GM12875 (cell line): Measurements from ENCODE around the gene MCM9.
"Not testable (repeated sequence)": the region's sequence is repeated elsewhere in the genome, so short reads cannot be mapped to it uniquely, and the experiment has no call there.

Experiments
- H3K4me3 ChIP-seq: one replicate; pipeline ENCODE4 v1.5.1; 2011; ENCODE audit warnings: low read depth, low read length, control low read depth
- CTCF ChIP-seq: IDR thresholded peaks from 2 replicates; pipeline ENCODE4 v1.5.1; 2011; ENCODE audit warnings: low read depth, mild to moderate bottlenecking, control low read depth, inconsistent platforms, low read length, moderate library complexity, borderline replicate concordance; ENCODE audit not compliant: insufficient read depth

MCM9 gene

DNA sequence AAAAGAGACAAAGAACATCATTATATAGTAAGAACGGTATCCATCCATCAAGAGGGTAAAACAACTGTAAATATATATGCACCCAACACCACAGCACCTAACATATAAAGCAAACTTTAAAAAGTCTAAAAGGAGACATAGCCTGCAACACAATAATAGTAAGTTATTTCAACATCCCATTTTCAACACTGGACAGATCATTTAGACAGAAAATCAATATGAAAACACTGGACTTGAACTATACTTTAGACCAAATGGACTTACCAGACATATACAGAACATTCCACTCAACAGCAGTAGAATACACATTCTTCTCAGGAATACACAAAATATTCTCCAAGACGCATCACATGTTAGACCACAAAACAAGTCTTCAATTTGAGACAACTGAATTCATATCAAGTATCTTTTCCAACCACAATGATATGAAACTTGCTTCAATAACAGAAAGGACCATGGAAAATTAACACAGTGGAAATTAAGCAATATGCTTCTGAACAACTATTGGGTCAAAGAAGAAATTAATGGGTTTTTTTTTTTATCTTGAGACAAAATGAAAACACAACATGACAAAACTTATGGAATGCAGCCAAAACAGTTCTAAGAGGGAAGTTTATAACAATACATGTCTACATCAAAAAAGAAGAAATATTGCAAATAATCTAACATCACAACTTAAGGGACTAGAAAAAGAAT, 64.9 kb downstream of the MCM9 start:
- TF ChIP-seq CTCF: no peak
- no peak overlapping the region for H3K4me3 ChIP-seq

DNA sequence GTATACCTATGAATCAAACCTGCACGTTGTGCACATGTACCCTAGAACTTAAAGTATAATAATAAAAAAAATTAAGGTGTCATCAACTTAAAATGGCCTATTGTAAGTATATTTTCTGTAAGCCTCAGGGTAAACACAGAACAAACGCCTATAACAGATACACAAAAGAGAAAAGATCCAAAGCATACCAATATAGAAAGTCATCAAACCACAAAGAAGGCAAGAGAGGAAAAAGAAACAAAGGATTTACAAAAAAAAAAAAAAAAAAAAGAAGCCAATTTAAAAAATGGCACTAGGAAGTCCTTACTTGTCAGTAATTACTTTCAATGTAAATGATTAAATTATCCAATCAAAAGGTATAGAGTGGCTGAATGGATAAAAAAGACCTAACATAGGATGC, 65.6 kb downstream of the MCM9 start:
- TF ChIP-seq CTCF: no peak

GRCh38 chr6:118868901-118869300, 66.1 kb downstream of the MCM9 start:
- not testable (repeated sequence) for H3K4me3 ChIP-seq

More for the DNA sequence above, 65.6 kb downstream of the MCM9 start:
- H3K4me3 ChIP-seq: no peak overlapping the region

DNA sequence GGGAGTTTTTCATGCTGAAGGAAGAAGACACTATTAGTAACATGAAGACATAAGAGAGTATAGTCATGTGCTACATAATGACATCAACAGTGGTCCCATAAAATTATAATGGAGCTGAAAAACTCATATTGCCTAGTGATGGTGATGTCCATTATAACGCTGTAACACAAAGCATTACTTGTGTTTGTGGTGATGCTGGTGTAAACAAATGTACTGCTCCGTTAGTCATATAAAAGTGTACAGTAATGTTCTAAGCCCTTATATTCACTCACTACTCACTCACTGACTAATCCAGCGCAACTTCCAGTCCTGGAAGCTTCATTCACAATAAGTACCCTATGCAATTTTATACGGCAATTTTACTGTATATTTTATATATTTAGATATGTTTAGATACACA, 67.8 kb downstream of the MCM9 start:
- TF ChIP-seq CTCF: no peak
- no peak overlapping the region for H3K4me3 ChIP-seq

GRCh38 chr6:118865100-118865391, 69.9 kb downstream of the MCM9 start:
- no peak for TF ChIP-seq CTCF

GRCh38 chr6:118864341-118865099, 70.4 kb downstream of the MCM9 start:
- TF ChIP-seq CTCF: no peak
- no peak overlapping the region for H3K4me3 ChIP-seq

More at GRCh38 chr6:118865100-118865391, 69.9 kb downstream of the MCM9 start:
- H3K4me3 ChIP-seq: no peak overlapping the region

DNA sequence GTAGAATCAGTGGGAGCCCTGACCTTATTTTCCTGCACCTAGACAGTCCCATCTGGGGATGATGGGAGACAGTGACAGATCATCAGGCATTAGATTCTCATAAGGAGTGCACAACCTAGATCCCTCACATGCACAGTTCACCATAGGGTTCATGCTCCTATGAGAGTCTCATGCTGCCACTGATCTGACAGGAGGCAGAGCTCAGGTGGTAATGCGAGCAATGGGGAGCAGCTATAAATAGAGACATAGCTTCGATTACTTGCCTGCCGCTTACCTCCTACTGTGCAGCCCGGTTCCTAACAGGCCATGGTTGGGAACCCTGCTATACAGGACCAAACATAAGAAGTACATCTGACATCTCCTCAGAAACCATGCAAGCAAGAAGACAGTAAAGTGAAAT, 72.5 kb downstream of the MCM9 start:
- no peak for TF ChIP-seq CTCF
- no peak overlapping the region for H3K4me3 ChIP-seq
